Stimulated activated CD4-positive, alpha-beta T cell treated with anti-CD3 and anti-CD28 coated beads, TNF-alpha, amount 100 ng/mL, for 1 hour (primary cell): ENCODE data around the gene OR52B2.

Experiments
- DNase-seq, 3 donors: peaks; one replicate each; pipeline ENCODE4 v3.0.0-alpha.2; 2020; ENCODE audit warnings: low read depth in 3 of 3, low spot score in 1 of 3

Gene OR52B2

DNA sequence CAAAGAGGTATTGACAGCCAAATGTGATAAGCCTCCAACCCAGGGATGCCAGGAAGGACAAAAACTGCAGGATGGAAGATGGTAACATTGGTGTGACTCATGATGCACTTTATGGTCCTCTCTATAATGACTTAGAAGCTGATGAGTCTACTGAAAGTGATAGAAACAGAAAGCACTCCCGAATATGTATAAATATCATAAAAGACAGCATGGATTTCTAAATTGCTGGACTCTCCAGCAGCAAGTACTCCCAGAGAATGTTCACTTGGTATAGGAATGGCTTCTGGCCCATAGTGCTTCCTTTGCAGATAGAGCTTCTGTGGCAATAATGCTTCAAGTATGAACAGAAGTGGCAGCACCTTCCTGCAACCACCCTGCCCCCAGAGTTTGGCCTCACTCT lies at the start of gene OR52B2:
TSS of gene OR52B2 (minus strand) at position 101 of the 400 bp plus-strand sequence. CDS start at position 101, 0 bp downstream.
- no peak for DNase-seq

DNA sequence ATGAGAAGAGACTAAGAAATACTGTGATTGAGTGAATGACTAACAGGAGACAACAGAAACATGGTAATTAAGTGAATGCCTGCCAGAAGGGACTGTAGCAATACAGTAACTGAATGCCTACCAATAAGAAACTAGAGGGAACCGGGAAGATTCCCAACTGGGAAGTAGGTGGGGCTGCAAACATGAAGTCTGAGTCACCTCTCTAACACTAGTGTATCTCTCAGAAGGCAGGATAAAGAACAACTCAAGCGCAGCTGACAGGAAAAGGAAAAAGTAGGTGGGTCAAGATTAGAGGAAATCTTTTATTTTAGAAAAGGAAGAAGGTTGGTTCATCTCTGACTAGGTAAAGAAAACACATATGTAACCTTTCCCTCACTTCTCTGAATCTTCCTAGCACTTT lies 49.2 kb upstream of the OR52B2 start:
- DNase-seq, result no peak

DNA sequence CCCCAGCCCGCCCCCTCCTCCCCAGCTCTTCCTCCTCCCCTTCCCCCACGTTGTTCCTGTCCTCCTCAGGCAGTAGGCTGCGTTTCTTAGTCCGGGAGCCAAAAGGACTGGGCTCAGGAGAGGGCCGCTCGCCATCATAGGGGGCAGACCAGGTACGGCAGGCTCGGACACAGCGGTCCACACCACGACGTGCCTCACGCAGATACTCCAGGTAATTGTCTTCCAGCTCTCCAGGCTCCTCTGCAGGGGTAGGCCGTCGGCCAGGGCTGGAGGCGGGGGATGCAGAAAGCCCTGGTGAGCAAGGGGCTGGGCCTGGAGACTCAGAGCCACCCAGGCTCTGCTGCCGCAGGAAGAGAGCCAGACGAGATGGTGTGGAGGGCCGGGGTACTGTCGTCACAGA lies 47.6 kb upstream of the OR52B2 start:
- no peak for DNase-seq

DNA sequence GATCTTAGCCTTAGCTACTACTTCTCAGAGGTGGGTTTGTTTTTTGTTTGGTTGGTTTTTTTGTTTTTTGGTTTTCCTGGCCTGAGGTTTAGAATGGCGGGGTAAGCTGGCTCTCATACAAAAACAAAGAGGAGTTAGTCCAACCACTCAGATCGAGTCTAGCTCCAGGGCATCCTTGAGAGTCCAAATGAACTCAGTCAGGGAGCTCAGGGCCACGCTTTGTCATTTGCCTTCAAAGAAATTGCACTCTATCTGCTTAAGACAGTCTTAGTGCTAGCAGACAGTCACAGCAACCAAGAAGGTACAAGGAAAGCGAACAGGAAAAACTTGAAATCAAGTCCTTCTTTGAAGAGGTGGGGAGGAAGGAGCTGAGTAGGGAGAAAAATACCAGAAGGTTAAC lies 46.4 kb upstream of the OR52B2 start:
- DNase-seq, result no peak

DNA sequence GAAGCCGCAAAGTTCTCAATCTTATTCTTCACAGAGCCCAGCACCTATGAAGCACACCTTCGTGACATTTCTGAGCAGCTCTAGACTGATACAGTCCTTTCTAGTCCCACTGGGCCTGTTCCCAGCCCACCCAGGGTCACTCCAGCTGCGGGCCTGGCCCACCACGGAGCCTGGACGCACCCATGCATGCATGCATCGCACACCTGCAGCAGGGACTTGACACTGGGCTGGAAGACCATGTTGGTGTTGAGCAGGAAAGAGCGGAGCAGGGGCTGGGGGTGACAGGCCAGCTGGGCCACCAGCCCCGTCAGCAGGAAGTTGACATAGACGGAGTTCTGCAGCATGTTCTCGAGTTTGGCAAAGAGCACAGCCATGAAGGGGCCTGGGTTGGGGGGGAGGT lies 44.4 kb upstream of the OR52B2 start:
- DNase-seq, result no peak

DNA sequence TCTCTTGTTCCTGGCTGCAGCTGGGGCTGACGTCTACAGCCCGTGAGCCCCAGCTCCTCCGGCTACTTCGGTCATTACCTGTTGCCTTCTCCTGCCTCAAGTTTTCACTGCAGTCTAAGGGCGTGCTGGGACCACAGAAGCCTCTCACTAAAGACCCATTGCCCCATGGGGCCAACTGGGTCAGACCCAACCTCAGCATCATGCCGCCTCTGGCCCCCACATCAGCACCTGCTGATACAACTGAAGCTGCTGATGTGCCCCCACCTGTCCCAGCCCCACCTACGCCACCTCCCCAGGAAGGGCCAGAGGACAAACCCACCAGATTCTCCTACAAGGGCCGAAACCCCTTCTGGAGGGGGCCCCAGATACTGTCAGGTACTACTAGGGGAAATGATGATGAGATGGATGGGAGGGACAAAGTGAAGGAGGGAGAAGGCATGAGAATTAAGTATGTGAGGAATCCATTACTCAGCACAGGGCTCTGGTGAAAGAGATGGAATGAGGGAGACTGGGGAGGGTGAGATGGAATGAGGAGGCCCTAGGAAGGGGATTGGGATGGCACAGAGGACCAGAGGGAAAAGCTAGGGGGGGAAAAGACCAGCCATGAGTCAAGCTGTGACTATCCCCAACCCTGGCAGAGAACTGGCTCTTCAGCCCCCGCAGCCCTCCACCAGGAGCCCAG lies 40.3 kb upstream of the OR52B2 start:
- no peak for DNase-seq

DNA sequence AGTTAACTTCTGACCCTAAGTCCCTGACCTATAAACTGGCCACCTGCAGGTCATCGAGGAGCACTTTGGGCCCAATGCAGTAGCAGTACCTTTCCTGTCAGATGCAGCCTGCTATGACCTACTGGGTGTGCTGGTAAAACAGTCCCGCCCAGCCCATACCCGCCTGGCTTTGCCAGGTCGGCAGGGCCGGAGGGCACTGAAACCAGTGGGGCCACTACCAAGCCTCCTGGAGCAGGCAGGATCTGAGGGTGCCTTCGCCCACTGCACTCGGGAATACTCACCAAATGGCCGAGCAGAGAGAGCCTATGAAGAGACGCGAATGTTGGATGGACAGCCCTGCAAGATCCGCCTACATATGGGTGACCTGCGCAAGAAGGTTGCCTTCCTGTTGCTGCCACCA lies 39.7 kb upstream of the OR52B2 start:
- DNase-seq, result no peak

DNA sequence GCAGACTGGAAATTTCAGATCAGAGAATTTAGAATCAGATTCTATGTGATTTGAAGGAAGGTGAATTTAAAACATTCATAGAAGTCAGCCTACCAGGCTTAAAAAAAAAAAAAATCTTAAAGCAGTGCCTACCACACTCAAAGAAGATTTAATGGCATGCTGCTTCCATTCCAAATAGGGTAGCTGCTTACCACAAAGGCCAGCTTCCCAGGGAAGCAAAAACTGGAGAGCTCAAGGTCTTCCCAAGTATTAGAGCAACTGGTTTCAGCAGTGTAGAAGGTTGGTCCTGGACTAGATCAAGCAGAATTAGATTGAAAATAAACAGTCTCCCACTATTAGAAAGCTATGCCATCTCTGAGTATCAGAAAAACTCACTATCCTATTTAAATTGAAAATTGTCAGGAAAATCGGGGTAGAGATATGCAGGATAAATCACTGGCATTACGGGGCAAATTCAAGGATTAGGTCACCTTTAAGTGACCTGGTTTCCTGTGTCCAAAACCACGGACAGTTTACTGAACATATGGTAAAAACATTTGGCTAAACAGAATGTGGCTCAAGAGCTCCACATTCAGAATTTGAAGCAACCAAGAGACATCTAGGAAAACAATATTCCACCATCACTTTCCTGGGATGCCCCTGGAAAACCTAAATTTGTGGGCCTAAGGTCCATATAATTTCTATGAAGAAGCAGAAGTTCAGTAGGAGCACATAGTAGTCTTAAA lies 36.5 kb upstream of the OR52B2 start:
- no peak for DNase-seq

DNA sequence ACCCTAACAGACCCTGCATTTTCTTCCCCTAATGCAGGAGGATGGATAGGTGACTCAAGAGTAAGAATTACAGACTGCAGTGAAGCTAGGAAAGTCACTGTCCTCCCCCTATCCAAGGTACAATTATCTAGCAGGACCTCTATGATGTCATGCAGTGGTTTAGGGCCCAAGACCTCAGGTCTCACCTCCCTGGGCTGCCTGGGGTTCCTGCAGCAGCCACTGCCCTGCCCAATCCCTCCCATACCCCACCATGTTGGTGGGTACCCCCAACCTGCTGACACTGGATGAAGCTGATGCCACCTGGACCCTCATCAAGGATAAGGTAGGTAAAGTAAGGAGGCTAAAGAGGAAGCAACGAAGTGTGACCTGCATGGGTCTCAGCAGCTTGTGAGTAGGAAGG lies 35.2 kb upstream of the OR52B2 start, which contains the start of gene C11orf42:
TSS of gene C11orf42 (plus strand) at position 192 of the 400 bp plus-strand sequence. CDS start at position 251, 59 bp downstream.
- no peak for DNase-seq

DNA sequence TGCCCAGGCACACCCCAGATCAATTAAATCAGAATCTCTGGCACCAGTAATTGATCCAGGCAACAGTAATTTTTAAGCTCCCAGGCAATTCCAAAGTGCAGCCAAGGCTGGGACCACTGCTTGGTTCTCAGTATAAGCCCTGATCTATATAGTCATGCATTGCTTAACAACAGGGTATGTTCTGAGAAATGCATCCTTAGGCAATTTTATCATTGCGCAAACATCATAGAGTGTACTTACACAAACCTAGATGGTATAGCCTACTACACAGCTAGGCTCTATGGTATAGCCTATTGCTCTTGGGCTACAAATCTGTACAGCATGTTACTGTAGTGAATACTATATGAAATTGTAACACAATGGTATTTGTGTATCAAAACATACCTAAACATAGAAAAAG lies 34.6 kb upstream of the OR52B2 start:
- no peak for DNase-seq

DNA sequence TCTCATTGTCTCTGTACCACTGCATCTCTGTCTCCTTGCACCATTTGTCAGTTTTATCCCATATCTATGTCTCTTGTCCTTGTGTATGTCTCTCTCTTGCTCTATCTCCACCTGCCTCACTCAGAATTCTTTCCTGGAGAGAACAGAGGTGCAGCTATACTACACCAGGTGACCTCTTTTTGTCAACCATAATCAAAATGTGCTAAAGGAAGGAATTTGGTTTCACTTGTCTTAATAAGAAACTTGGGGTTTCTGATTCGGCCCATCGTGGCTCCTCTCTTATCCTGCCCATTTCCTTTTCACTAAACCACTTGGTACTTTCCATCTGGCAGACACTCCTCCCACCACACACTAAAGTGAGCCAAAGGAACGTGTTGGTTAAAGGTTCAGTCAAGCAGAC lies 33.2 kb upstream of the OR52B2 start:
- DNase-seq, result no peak

DNA sequence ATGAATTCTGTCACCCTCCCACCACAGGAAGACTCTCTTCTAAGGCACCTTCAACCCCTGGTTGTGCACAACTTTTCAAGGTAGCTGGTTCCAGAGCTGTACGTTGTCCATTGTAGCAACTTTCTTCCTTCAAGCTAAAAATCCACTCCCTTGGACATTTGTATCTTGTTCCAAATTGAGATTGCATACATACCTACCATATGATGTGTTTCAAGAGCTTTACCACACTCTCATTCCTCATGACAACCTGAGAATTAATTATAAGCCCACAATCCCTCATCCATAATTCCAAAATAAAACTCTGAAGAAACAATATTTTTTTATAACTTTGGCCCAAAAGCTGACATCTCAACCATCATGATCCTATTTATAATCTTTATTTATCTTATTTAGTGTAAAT lies 31.9 kb upstream of the OR52B2 start:
- DNase-seq, result no peak

DNA sequence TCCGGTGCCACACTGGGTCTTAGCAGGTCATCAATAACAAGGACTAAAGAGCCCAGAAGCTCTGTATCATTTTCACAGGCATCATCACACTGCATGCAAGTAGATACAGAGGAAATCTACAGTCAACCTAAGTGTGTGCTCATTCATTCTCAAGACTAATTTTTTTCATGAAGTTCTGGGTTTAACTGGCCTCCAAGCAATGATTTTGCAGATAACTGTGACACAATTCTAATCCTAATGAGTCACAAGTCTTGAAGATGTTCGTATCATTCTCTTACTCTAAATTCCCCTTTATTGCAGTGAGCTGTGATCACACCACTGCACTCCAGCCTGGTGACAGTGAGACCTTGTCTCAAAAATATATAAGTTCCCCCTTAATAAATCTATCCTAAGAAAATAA lies 31.4 kb upstream of the OR52B2 start:
- no peak for DNase-seq

DNA sequence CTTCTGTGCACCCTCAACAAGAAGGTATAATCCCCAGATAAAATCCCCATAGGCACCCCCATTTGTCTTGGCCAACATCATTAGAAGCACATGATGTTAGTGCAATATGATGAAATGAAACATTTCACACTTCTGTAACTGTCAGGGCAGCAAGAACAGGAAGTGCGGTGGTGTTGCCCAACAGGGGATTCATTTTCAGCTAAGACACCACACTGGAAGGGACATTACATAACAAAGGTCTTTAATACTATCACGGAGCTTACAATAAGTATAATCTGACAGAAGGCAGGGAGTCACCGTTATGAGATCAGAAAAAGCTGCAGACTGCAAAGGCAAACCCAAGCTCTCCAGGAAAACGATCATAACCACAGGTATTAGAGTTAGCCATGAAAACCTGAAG lies 30.8 kb upstream of the OR52B2 start:
- no peak for DNase-seq

DNA sequence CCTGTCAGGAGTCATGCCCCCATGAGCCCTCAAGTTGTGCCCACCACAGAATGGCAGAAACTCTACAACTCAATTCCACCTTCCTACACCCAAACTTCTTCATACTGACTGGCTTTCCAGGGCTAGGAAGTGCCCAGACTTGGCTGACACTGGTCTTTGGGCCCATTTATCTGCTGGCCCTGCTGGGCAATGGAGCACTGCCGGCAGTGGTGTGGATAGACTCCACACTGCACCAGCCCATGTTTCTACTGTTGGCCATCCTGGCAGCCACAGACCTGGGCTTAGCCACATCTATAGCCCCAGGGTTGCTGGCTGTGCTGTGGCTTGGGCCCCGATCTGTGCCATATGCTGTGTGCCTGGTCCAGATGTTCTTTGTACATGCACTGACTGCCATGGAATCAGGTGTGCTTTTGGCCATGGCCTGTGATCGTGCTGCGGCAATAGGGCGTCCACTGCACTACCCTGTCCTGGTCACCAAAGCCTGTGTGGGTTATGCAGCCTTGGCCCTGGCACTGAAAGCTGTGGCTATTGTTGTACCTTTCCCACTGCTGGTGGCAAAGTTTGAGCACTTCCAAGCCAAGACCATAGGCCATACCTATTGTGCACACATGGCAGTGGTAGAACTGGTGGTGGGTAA lies 29.2 kb upstream of the OR52B2 start, which contains the start of gene OR52W1:
TSS of gene OR52W1 (plus strand) at position 51 of the 637 bp plus-strand sequence. CDS start at position 51, 0 bp downstream.
- DNase-seq, result no peak

DNA sequence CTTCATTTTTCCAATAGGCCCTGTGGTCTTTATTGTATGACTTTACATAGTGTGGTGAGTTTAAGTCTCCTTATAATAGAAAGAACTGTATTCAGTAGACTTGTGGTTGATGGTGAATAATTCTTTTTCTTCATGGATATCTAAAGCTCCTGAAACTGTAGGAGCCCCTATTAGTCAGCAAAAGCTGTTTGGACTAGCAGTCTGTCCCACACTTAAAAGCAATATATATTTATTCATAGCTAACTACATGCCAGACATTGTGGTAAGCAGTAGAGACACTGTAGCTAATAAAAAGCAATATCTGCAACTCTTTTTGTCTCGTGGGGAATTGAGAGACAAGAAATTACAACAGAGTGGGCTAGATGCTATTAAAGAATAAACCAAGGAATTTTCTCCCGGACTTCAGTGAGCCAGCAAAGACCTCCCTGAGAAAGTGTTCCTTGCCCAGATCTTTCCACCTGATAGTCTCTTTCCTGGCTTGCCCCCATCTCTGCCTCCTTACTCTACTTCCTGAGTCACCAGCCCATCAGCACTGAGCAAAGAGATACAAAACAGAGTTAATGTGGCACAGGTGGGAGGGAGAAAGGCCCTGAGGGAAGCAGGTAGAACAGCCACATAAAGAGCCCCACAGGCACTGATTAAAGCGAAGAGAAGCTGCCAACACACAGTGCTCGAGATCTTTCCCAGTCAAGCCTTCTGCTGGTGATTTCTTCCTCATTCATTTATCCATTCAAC lies 27.5 kb upstream of the OR52B2 start:
- DNase-seq, result no peak

DNA sequence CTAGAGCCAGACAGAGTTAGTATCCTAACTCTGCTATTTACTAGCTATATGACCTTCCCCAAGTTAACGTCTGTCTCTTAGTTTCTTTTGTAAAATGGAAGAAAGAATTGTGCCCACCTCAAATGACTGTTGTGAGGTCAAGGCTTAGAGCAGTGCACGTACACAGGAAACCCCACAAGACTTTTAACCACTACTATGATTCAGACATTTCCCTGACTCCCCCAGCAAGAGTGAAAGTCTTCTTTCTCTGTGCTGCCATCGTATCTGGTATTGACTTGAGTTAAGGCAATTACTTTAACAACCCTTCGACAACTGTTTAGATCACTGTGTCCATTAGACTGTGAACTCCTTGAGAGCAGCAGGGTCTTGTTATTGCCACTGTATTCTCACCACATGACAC lies 26.3 kb upstream of the OR52B2 start:
- DNase-seq, result no peak

DNA sequence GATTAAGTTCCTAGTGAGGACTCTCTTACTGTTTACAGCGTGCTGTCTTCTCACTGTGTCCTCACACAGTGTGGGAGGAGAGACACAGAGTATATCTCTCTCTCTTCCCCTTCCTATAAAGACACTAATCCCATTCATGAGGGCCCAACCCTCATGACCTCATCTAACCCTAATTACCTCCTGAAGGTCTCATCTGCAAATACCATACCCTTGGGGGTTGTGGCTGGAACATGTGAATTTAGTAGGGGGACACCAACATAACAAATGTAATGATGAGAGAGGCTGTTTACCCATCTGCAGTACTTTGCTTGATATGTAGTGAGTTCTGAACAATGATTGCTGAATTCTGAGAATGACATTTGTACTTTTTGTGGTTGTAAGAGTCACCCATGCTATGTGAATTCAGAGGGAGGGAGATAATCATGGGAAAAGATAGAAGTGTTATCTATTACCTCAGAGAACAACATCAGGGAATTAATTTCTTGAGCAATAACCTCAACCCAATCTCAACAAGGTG lies 24.0 kb upstream of the OR52B2 start:
- no peak for DNase-seq

DNA sequence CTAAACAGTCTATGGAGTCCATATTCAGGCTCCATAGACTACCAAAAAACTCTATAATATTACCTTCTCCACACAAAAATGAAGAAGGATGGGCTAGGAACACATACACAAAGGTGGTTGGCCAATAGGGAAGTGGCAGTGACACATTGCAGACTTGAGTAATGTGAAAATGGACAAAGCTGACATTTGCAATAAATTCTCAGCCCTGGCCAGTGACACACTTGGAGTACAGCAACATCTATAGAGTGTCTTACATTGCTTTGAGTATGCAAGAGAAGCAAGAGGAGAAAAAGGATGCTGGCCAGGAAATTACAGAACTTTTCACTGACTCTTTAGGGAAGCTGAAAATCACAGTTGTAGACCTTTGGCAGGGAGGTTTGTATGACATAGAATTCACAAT lies 21.6 kb upstream of the OR52B2 start:
- DNase-seq, result no peak

DNA sequence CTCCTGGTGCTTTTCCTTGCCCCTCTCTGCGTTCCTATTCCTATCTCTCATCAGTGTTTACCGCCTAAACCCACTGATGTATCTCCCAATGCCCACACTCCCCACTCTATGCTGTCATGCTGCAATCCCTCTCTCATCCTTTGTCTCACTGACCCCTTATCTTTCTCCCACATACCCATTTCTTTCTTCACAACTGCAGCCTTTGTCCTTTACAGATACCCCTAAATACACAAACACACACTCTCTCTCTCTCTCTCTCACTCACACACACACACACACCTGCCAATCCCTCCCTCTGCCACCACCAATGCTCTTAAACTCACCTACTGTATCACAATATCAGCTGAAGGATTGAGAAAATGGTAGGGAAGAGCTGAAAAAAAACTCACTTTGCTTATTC lies 5.3 kb upstream of the OR52B2 start:
- DNase-seq, result no peak

DNA sequence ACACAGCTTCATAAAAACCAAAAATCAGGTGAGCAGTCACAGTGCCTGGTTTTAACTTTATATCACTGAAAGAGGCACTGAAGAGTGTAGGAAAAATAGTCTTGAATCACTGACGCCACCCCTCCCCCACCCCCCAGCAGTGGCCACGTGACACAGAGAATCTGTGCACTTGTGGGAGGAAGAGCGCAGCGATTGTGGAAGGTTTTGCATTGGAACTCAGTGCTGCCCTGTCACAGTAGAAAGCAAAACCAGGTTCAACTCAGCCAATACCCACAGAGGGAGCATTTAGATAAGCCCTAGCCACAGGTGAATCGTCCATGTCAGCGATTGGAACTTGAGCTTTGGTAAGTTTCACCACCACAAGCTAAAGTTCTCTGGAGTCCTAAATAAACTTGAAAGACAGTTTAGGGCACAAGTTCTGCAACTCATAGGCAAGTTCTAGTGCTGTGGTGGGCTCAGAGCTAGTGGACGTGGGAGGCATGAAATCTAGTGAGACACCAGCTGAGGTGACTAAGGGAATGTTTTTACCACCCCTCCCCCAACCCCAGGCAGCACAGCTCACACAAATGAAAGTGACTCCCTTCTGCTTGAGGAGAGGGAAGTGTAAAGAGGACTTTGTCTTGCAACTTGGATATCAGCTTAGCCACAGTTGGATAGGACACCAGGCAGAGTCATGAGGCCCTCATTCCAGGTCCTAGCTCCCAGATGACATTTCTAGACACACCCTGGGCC lies 13.3 kb downstream of the OR52B2 start:
- no peak for DNase-seq
